RPMI7951 (cell line): Measurements from ENCODE around the gene SPRR2G. TPM values are rescaled to one million over a fixed set of nuclear protein-coding genes. Genes with fewer than 3 reads are reported as not detected.
A peak's percentile ranks its signal among the peaks of the same experiment; 100 is the strongest.
"Not testable (repeated sequence)": the region's sequence is repeated elsewhere in the genome, so short reads cannot be mapped to it uniquely, and the experiment has no call there.

ENCODE experiments used
- DNase-seq: peaks from one replicate; pipeline ENCODE4 v3.0.0-alpha.2; 2012; ENCODE audit warnings: low read depth
- total RNA-seq: library from RNA; depleted of rRNA; stranded (reverse); fragments of >200 nt; shearing (Covaris generic); gene quantifications from 2 replicates; pipeline ENCODE4 v1.2.3, GENCODE V29; 2014; rRNA removed

Gene SPRR2G
- total RNA-seq, 1 experiment from 2014 or later = not detected

DNA sequence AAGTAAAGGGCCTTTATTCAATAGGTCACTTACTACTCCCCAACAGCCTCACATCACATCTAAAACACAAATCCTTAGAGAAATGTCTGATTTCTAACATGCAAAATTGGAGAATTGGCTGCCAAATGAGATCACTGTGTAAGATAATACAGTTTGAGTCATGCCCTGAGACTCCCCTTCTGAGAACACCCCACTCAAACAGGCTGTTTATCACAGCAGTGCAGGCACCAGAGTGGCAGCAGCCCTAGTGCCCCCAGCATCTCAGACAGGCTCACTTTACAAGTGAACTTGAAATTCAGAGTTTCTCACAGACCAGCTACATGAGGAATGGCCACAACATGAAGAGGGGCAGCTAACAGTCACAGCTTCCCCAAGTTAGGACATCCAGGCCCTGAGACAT, 35.4 kb downstream of the SPRR2G start:
- not testable (repeated sequence) for DNase-seq

DNA sequence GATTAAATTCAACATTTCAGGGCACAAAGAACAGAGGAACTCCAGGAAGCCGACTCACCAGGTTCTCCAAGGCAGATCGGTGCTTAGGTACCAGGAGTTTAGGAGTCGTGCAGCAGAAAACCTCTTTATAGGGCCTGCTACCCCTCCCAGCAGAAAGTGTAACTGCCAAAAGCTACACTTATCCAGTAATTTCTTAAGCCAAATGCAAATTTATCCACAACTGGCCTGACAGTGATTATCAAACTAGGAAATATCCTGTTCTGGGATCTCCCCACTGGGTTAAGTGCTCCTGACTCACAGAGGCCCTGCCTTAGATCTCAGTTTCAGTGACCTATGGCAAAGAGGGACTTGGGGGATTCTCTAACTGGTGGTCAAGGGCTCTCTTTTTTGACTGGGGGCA, 37.3 kb downstream of the SPRR2G start, which contains the start of gene SPRR2F:
Gene SPRR2F (minus strand): TSS at position 101 of the 400 bp plus-strand sequence. CDS start 783 bp downstream, outside the sequence.
- no peak for DNase-seq

DNA sequence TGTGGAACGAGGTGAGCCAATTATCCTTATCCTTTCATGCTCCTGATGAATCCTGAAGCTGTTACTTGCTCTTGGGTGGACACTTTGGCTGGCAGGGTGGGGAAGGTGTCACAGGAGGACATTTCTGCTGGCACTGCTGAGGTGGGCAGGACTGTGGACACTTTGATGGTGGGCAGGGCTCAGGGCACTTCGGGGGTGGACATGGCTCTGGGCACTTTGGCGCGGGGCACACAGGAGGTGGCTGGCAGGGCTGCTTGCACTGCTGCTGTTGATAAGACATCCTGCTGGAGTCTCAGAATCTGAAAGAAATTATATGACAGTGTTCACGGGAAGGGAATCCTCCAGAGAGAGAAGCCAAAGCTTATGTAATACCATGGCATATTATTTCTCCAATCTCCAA, 38.2 kb downstream of the SPRR2G start:
- not testable (repeated sequence) for DNase-seq

DNA sequence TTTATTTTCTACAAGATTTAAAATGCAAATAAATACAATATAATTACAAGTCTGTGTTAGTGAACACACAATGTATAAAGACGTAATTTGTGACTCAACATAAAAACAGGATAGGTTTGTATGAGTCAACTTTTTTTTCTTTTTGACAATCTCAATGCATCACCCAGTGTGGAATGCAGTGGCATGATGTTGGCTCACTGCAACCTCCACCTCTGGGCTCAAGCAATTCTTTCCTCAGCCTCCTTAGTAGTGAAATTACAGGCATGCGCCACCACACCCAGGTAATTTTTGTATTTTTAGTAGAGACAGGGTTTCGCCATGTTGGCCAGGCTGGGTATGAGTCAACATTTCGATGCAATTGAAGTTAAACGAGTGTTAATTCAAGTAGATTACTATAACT, 50.4 kb downstream of the SPRR2G start:
- peak; percentile 46 for DNase-seq

Other genes starting within 250 kb of the SPRR2G start
- not detected in 2 replicates for gene IVL, start 242.3 kb downstream of the SPRR2G start, total RNA-seq
- gene SPRR5, start 203.7 kb downstream of the SPRR2G start, total RNA-seq = not detected in 2 replicates
- gene SPRR4, start 180.2 kb downstream of the SPRR2G start, total RNA-seq = not detected in 2 replicates
- gene SPRR1A, start 166.8 kb downstream of the SPRR2G start, total RNA-seq = not detected in 2 replicates
- gene SPRR3, start 149.1 kb downstream of the SPRR2G start, total RNA-seq = not detected in 2 replicates
- not detected in 2 replicates for gene SPRR1B, start 119.7 kb downstream of the SPRR2G start, total RNA-seq
- gene SPRR2D, start 109.8 kb downstream of the SPRR2G start, total RNA-seq = not detected in 2 replicates
- gene SPRR2A, start 93.4 kb downstream of the SPRR2G start, total RNA-seq = not detected in 2 replicates
- not detected in 2 replicates for gene SPRR2B, start 79.3 kb downstream of the SPRR2G start, total RNA-seq
- not detected in 2 replicates for gene SPRR2E, start 56.4 kb downstream of the SPRR2G start, total RNA-seq
- gene SPRR2F, start 37.4 kb downstream of the SPRR2G start, total RNA-seq = not detected in 2 replicates
- gene LELP1, start 52.5 kb upstream of the SPRR2G start, total RNA-seq = not detected in 2 replicates
- not detected in 2 replicates for gene PRR9, start 66.7 kb upstream of the SPRR2G start, total RNA-seq
- not detected in 2 replicates for gene LORICRIN, start 108.8 kb upstream of the SPRR2G start, total RNA-seq
- gene PGLYRP3, start 162.1 kb upstream of the SPRR2G start, total RNA-seq = not detected in 2 replicates
- not detected in 2 replicates for gene PGLYRP4, start 198.0 kb upstream of the SPRR2G start, total RNA-seq
- gene S100A9, start 207.0 kb upstream of the SPRR2G start, total RNA-seq = 1.1 and 2.4 TPM in 2 replicates
- not detected in 2 replicates for gene S100A12, start 224.7 kb upstream of the SPRR2G start, total RNA-seq
- gene S100A8, start 240.2 kb upstream of the SPRR2G start, total RNA-seq = 0.68 and 4.7 TPM in 2 replicates